Measurements from ENCODE around the gene SPIN1.

Gene SPIN1

GRCh38 chr9:88498880-88499279 is 110.6 kb downstream of the SPIN1 start:
- DNase-seq (ENCODE audit: low read depth) = no peak

- DNase-seq (ENCODE audit: low read depth) = no peak
Observed at GRCh38 chr9:88501086-88501485, 112.8 kb downstream of the SPIN1 start.

GRCh38 chr9:88502552-88503034 is 114.3 kb downstream of the SPIN1 start:
- DNase-seq (ENCODE audit: low read depth) = no peak

GRCh38 chr9:88503081-88503844 is 115.0 kb downstream of the SPIN1 start:
- no peak for DNase-seq (ENCODE audit: low read depth)

GRCh38 chr9:88503845-88504764 is 115.9 kb downstream of the SPIN1 start:
- DNase-seq (ENCODE audit: low read depth) = no peak

- DNase-seq (ENCODE audit: low read depth) = no peak
Observed at GRCh38 chr9:88508326-88508725, 120.1 kb downstream of the SPIN1 start.

- no peak for DNase-seq (ENCODE audit: low read depth)
Observed at GRCh38 chr9:88511906-88512305, 123.7 kb downstream of the SPIN1 start.

GRCh38 chr9:88514247-88514646 is 126.0 kb downstream of the SPIN1 start:
- no peak for DNase-seq (ENCODE audit: low read depth)

GRCh38 chr9:88521308-88521707 is 133.1 kb downstream of the SPIN1 start:
- DNase-seq (ENCODE audit: low read depth) = no peak

GRCh38 chr9:88522360-88522759 is 134.1 kb downstream of the SPIN1 start:
- DNase-seq (ENCODE audit: low read depth) = no peak

- no peak for DNase-seq (ENCODE audit: low read depth)
Observed at GRCh38 chr9:88523056-88523455, 134.8 kb downstream of the SPIN1 start.

GRCh38 chr9:88524911-88525310 is 136.7 kb downstream of the SPIN1 start:
- no peak for DNase-seq (ENCODE audit: low read depth)

GRCh38 chr9:88527618-88528017 is 139.4 kb downstream of the SPIN1 start:
- DNase-seq (ENCODE audit: low read depth) = no peak
